ENCODE data around the gene ARL2BP. TPM values are rescaled to one million over a fixed set of nuclear protein-coding genes. Genes with fewer than 3 reads are reported as not detected.
A peak's percentile ranks its signal among the peaks of the same experiment; 100 is the strongest.
"Not testable (repeated sequence)": the region's sequence is repeated elsewhere in the genome, so short reads cannot be mapped to it uniquely, and the experiment has no call there.

The ARL2BP gene
- total RNA-seq, 6 donors from 2014 or later = 18.9 to 74.9 (median 54.2) TPM

GRCh38 chr16:57270221-57271062 is 25.4 kb downstream of the ARL2BP start:
- H3K27me3 ChIP-seq = no peaks in the 10 kb centered on the region
- no peak for ATAC-seq (ENCODE audit: low FRiP score in 2 of 2)
- WGBS, 2 donors = 69 to 72% methylated on average over 7 to 21 of the region's 25 CpGs
- peak in 1 of 2 donors; percentile 23 for DNase-seq
- H3K9me3 ChIP-seq = no peaks in the 10 kb centered on the region
- H3K36me3 ChIP-seq = no peaks in the 10 kb centered on the region
- H3K27ac ChIP-seq = peak overlapping the region; percentile 53 to 93 (median 74)
- peaks cover 22 to 68% (median 61%) of the 10 kb centered on the region in 4 donors for H3K4me1 ChIP-seq
- no peak overlapping the region for H3K4me3 ChIP-seq
- TF ChIP-seq POLR2A (IDR thresholded peaks at IDR 0.05) (no peak), CTCF (IDR thresholded peaks at IDR 0.05) (no peak), EP300 (IDR thresholded peaks at IDR 0.05) (no peak), POLR2AphosphoS5 (IDR thresholded peaks at IDR 0.05) (no peak)

DNA sequence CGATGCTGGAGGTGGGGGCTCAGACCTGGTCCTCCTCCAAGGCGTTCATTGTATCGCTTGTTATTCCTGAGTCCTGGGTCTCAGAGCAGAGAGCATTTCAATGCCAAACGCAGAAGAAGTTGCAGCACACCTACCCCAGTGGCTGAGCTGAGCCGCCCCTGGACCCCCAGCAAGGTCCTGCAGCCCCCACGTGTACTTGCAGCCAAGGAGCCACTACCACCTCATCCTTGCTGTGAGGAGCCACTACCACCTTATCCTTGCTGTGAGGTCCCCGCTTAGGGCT is 25.9 kb downstream of the ARL2BP start:
- WGBS, 2 donors = 77 to 90% methylated on average over 6 to 7 of the region's 7 CpGs
- peaks cover 27 to 68% (median 60%) of the 10 kb centered on the region in 4 donors for H3K4me1 ChIP-seq
- H3K36me3 ChIP-seq = no peaks in the 10 kb centered on the region
- peak overlapping the region in 3 of 4 donors; percentile 53 to 93 (median 89) for H3K27ac ChIP-seq
- no peaks in the 10 kb centered on the region for H3K27me3 ChIP-seq
- TF ChIP-seq POLR2AphosphoS5 (IDR thresholded peaks at IDR 0.05) (no peak), POLR2A (IDR thresholded peaks at IDR 0.05) (no peak), CTCF (IDR thresholded peaks at IDR 0.05) (no peak), EP300 (IDR thresholded peaks at IDR 0.05) (no peak)
- no peaks in the 10 kb centered on the region for H3K9me3 ChIP-seq
- no peak overlapping the region for H3K4me3 ChIP-seq
- no peak for ATAC-seq (ENCODE audit: low FRiP score in 2 of 2)
- peak in 1 of 2 donors; percentile 14 for DNase-seq

DNA sequence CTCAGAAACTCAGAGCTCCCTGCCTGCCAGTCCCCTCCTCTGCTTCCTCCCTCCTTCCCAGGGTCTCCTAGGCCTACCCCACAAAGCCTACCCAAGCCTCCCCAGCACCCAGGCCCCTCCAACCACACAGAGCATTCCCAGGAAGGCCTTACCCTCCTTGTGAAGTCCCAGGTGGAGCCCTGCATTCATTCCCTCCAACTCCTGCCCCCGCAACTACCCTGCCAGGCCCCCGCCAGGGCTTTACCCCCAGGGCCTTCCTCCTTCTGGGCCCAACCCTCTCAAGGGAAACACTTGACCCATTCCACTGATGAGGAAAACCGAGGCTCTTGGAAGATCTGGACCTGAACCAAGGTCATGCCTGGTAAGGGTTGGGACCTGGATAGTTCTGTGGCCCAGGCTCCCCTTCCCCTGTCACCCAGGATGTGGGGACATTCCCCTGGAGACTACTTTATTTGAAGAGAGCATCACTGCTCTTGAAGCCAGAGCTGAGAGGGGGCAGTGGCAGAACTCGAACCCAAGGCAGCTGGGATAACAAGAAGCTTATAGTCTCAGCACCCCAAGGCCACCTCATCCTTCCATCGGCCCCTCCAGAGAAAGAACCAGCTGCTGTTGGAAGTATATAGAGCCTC is 26.9 kb downstream of the ARL2BP start:
- H3K27me3 ChIP-seq = no peaks in the 10 kb centered on the region
- TF ChIP-seq POLR2A (IDR thresholded peaks at IDR 0.05) (no peak), EP300 (IDR thresholded peaks at IDR 0.05) (no peak), POLR2AphosphoS5 (IDR thresholded peaks at IDR 0.05) (no peak), CTCF (IDR thresholded peaks at IDR 0.05) (no peak)
- 82 to 92% methylated on average over 4 to 5 of the region's 5 CpGs for WGBS, 2 donors
- H3K4me1 ChIP-seq = peaks cover 29 to 68% (median 61%) of the 10 kb centered on the region in 4 donors
- H3K4me3 ChIP-seq = no peak overlapping the region
- H3K9me3 ChIP-seq = no peaks in the 10 kb centered on the region
- ATAC-seq (ENCODE audit: low FRiP score in 2 of 2) = no peak
- peak overlapping the region; percentile 3 to 93 (median 66) for H3K27ac ChIP-seq
- DNase-seq = no peak
- no peaks in the 10 kb centered on the region for H3K36me3 ChIP-seq

DNA sequence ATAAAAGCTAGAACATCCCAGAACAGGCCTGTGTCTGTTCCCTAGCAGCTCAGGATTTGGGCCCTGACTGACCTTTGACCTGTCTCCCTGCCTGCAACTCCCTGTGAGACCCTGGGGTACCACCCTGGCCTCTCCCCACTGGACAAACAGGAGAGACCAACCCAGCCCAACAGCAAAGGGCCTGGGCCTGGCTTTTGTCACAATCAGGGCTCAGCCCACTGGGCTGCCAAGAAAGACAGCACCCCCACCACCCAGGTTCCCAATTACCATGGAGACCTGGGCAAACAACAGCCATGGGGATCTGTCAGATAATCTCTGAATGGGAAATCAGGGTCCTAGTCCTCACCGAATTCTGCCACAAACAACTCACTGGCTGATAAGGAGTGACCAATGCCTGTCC is 28.3 kb downstream of the ARL2BP start:
- WGBS, 2 donors = 83 to 92% methylated on average over 1 of the region's 1 CpG
- Histone ChIP-seq H3K4me1 (peaks cover 34 to 68% (median 61%) of the 10 kb centered on the region in 4 donors), H3K4me3 (no peak overlapping the region), H3K36me3 (no peaks in the 10 kb centered on the region), H3K9me3 (no peaks in the 10 kb centered on the region), H3K27ac (peak overlapping the region in 1 of 4 donors; percentile 41), H3K27me3 (no peaks in the 10 kb centered on the region)
- DNase-seq (no peak), ATAC-seq (ENCODE audit: low FRiP score in 2 of 2) (no peak)
- TF ChIP-seq POLR2A (IDR thresholded peaks at IDR 0.05) = no peak
- no peak for TF ChIP-seq EP300 (IDR thresholded peaks at IDR 0.05)
- no peak for TF ChIP-seq POLR2AphosphoS5 (IDR thresholded peaks at IDR 0.05)

DNA sequence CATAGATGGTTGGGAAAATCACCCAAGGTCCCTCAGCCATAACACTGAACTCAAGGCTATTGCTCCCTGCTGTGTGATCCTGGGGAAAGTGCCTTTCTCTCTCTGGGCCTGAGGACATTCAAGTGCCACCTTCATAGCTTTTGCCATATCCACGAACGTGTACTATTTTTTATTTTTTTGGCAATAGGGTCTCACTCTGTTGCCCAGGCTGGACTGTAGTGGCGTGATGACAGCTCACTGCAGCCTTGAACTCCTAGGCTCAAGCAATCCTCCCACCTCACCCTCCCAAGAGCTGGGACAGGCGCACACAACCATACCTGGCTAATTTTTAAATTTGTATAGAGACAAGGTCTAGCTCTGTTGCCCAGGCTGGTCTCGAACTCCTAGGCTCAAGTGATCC is 28.8 kb downstream of the ARL2BP start:
- no peaks in the 10 kb centered on the region for H3K9me3 ChIP-seq
- no peak overlapping the region for H3K27ac ChIP-seq
- TF ChIP-seq EP300 (IDR thresholded peaks at IDR 0.05) (no peak), CTCF (IDR thresholded peaks at IDR 0.05) (no peak), POLR2A (IDR thresholded peaks at IDR 0.05) (no peak), POLR2AphosphoS5 (IDR thresholded peaks at IDR 0.05) (no peak)
- H3K36me3 ChIP-seq = no peaks in the 10 kb centered on the region
- DNase-seq (no peak), ATAC-seq (ENCODE audit: low FRiP score in 2 of 2) (no peak)
- peaks cover 31 to 64% (median 59%) of the 10 kb centered on the region in 4 donors for H3K4me1 ChIP-seq
- 90 to 94% methylated on average over 5 of the region's 5 CpGs for WGBS, 2 donors
- no peaks in the 10 kb centered on the region for H3K27me3 ChIP-seq
- H3K4me3 ChIP-seq = no peak overlapping the region

- peaks cover 35 to 55% (median 51%) of the 10 kb centered on the region in 4 donors for H3K4me1 ChIP-seq
- ATAC-seq (ENCODE audit: low FRiP score in 2 of 2) = not testable (repeated sequence)
These were observed 30.9 kb downstream of the ARL2BP start for GRCh38 chr16:57275946-57276345.

More at GRCh38 chr16:57275946-57276345, 30.9 kb downstream of the ARL2BP start:
- 57 to 64% methylated on average over 5 of the region's 5 CpGs for WGBS, 2 donors
- not testable (repeated sequence) for H3K9me3 ChIP-seq, H3K4me3 ChIP-seq, H3K36me3 ChIP-seq, H3K27me3 ChIP-seq, DNase-seq
- H3K27ac ChIP-seq = peak overlapping the region; percentile 56 to 78 (median 62)
